Loucy (cell line): Measurements from ENCODE around the gene LIPJ.

Experiments used
- CTCF ChIP-seq: fragments of 200-600 bp; sonication (generic); conservative IDR thresholded peaks from 2 replicates; pipeline ENCODE4 v1.5.1; 2014; ENCODE audit warnings: mild to moderate bottlenecking, antibody characterized with exemption, low read length
- EZH2phosphoT487 ChIP-seq: fragments of 200-600 bp; IDR thresholded peaks from 2 replicates; pipeline ENCODE4 v1.6.1; 2018; ENCODE audit warnings: antibody characterized with exemption, mild to moderate bottlenecking, moderate library complexity, borderline replicate concordance

GRCh38 chr10:88553116-88553752 is 33.3 kb upstream of the LIPJ start:
- TF ChIP-seq CTCF (peak; percentile 95), EZH2phosphoT487 (no peak)
